Measurements from ENCODE around the gene UNC45B.
A peak's percentile ranks its signal among the peaks of the same experiment; 100 is the strongest.
"Not testable (repeated sequence)": the region's sequence is repeated elsewhere in the genome, so short reads cannot be mapped to it uniquely, and the experiment has no call there.

UNC45B gene

GRCh38 chr17:35192708-35193107 is 45.1 kb downstream of the UNC45B start:
- Histone ChIP-seq H3K9me3 (ENCODE audit: control extremely low read depth in 1 of 5, control insufficient read depth in 4 of 5, insufficient read depth in 2 of 5, low read depth in 1 of 5, low read length in 4 of 5) (peaks cover 0 to 6% (median 5%) of the 10 kb centered on the region in 5 experiments), H3K4me1 (ENCODE audit: control extremely low read depth in 1 of 4, control insufficient read depth in 4 of 4, insufficient read depth in 4 of 4, low read length in 3 of 4) (no peaks in the 10 kb centered on the region), H3K27me3 (replicated peaks in 2 of 5; ENCODE audit: control insufficient read depth in 4 of 5, insufficient read depth in 5 of 5, low read length in 4 of 5) (peaks cover 0 to 17% (median 2%) of the 10 kb centered on the region in 5 experiments), H3K27ac (ENCODE audit: insufficient read depth in 1 of 2, low read depth in 1 of 2, low read length in 2 of 2, poor library complexity in 1 of 2, severe bottlenecking in 2 of 2) (no peak overlapping the region), H3K4me3 (ENCODE audit: control insufficient read depth in 1 of 7, extremely low read depth in 1 of 7, insufficient read depth in 4 of 7, low read depth in 2 of 7, low read length in 6 of 7) (no peak overlapping the region), H3K36me3 (ENCODE audit: control insufficient read depth in 4 of 4, insufficient read depth in 4 of 4, low read length in 3 of 4) (no peaks in the 10 kb centered on the region)
- POLR2A ChIA-PET, result no interaction called here
- CTCF ChIA-PET, result no interaction called here
- 100% methylated on average over 2 of the region's 8 CpGs for WGBS (ENCODE audit: insufficient coverage)
- no peak for DNase-seq

DNA sequence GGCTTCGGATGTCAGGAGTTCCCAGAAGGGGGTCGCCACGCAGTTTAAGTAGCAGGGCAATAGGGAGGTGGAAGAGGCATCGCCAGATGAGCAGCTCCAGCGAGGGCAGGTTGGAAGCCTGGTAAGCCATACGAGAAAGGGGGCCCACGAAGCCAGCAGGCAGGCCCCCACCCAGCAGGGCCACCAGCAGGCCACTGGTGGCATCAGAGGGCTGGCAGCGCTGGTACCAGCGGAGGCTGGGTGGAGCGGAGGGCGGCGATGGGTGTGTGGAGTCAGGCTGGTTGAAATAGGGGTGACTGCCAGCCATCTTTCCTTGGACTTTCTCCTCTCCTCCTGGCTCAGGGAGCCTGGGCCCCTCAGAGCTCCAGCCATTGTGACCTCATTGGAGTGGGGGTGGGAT is 46.4 kb downstream of the UNC45B start, which contains the start of gene SLC35G3:
Gene SLC35G3 (minus strand): TSS at position 393 of the 400 bp plus-strand sequence. CDS start 86 bp downstream, at position 307.
- H3K4me1 ChIP-seq (ENCODE audit: control extremely low read depth in 1 of 4, control insufficient read depth in 4 of 4, insufficient read depth in 4 of 4, low read length in 3 of 4); POLR2A ChIA-PET; DNase-seq; H3K36me3 ChIP-seq (ENCODE audit: control insufficient read depth in 4 of 4, insufficient read depth in 4 of 4, low read length in 3 of 4); CTCF ChIA-PET; H3K9me3 ChIP-seq (ENCODE audit: control extremely low read depth in 1 of 5, control insufficient read depth in 4 of 5, insufficient read depth in 2 of 5, low read depth in 1 of 5, low read length in 4 of 5); H3K27ac ChIP-seq (ENCODE audit: insufficient read depth in 1 of 2, low read depth in 1 of 2, low read length in 2 of 2, poor library complexity in 1 of 2, severe bottlenecking in 2 of 2); H3K4me3 ChIP-seq (ENCODE audit: control insufficient read depth in 1 of 7, extremely low read depth in 1 of 7, insufficient read depth in 4 of 7, low read depth in 2 of 7, low read length in 6 of 7): not testable (repeated sequence)
- peaks cover 0 to 17% (median 2%) of the 10 kb centered on the region in 5 experiments for H3K27me3 ChIP-seq (replicated peaks in 2 of 5; ENCODE audit: control insufficient read depth in 4 of 5, insufficient read depth in 5 of 5, low read length in 4 of 5)
- WGBS (ENCODE audit: insufficient coverage), result 100% methylated on average over 6 of the region's 12 CpGs

GRCh38 chr17:35195062-35195461 is 47.4 kb downstream of the UNC45B start:
- H3K4me1 ChIP-seq (ENCODE audit: control extremely low read depth in 1 of 4, control insufficient read depth in 4 of 4, insufficient read depth in 4 of 4, low read length in 3 of 4); POLR2A ChIA-PET; H3K36me3 ChIP-seq (ENCODE audit: control insufficient read depth in 4 of 4, insufficient read depth in 4 of 4, low read length in 3 of 4); H3K4me3 ChIP-seq (ENCODE audit: control insufficient read depth in 1 of 7, extremely low read depth in 1 of 7, insufficient read depth in 4 of 7, low read depth in 2 of 7, low read length in 6 of 7); H3K27ac ChIP-seq (ENCODE audit: insufficient read depth in 1 of 2, low read depth in 1 of 2, low read length in 2 of 2, poor library complexity in 1 of 2, severe bottlenecking in 2 of 2); DNase-seq; CTCF ChIA-PET; H3K9me3 ChIP-seq (ENCODE audit: control extremely low read depth in 1 of 5, control insufficient read depth in 4 of 5, insufficient read depth in 2 of 5, low read depth in 1 of 5, low read length in 4 of 5): not testable (repeated sequence)
- WGBS (ENCODE audit: insufficient coverage), result 98% methylated on average over 23 of the region's 31 CpGs
- peaks cover 0 to 17% (median 2%) of the 10 kb centered on the region in 5 experiments for H3K27me3 ChIP-seq (replicated peaks in 2 of 5; ENCODE audit: control insufficient read depth in 4 of 5, insufficient read depth in 5 of 5, low read length in 4 of 5)

DNA sequence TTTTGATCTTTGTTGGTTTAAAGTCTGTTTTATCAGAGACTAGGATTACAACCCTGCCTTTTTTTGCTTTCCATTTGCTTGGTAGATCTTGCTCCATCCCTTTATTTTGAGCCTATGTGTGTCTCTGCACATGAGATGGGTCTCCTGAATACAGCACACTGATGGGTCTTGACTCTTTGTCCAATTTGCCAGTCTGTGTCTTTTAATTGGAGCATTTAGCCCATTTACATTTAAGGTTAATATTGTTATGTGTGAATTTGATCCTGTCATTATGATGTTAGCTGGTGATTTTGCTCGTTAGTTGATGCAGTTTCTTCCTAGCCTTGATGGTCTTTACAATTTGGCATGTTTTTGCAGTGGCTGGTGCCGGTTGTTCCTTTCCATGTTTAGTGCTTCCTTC is 55.0 kb downstream of the UNC45B start:
- Histone ChIP-seq H3K27me3 (replicated peaks in 2 of 5; ENCODE audit: control insufficient read depth in 4 of 5, insufficient read depth in 5 of 5, low read length in 4 of 5) (peaks cover 0 to 37% (median 6%) of the 10 kb centered on the region in 5 experiments), H3K9me3 (ENCODE audit: control extremely low read depth in 1 of 5, control insufficient read depth in 4 of 5, insufficient read depth in 2 of 5, low read depth in 1 of 5, low read length in 4 of 5) (peaks cover 0 to 10% (median 4%) of the 10 kb centered on the region in 5 experiments)
- H3K4me1 ChIP-seq (ENCODE audit: control extremely low read depth in 1 of 4, control insufficient read depth in 4 of 4, insufficient read depth in 4 of 4, low read length in 3 of 4); H3K36me3 ChIP-seq (ENCODE audit: control insufficient read depth in 4 of 4, insufficient read depth in 4 of 4, low read length in 3 of 4); H3K4me3 ChIP-seq (ENCODE audit: control insufficient read depth in 1 of 7, extremely low read depth in 1 of 7, insufficient read depth in 4 of 7, low read depth in 2 of 7, low read length in 6 of 7); POLR2A ChIA-PET; DNase-seq; CTCF ChIA-PET; H3K27ac ChIP-seq (ENCODE audit: insufficient read depth in 1 of 2, low read depth in 1 of 2, low read length in 2 of 2, poor library complexity in 1 of 2, severe bottlenecking in 2 of 2): not testable (repeated sequence)
- no CpG with 5 or more reads among the region's 2 CpGs for WGBS (ENCODE audit: insufficient coverage)

DNA sequence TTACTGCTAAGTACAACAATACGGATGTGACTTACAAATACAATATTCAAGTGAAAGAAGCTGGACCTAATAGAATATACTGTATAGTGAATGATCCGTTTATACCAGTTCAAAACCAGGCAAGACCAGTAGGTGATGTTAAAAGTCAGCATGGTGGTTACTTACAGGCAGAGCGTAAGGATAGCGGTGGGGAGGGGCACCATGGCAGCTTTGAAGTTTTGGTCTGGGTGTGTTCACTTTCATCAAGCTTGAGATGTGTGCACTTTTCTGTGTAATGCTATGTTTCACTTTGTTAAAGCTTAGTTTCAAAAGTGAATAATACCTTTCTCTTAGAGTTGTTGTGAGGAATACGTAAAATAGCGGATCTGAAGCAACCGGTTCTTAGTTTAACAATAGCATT is 63.1 kb downstream of the UNC45B start:
- Histone ChIP-seq H3K4me1 (ENCODE audit: control extremely low read depth in 1 of 4, control insufficient read depth in 4 of 4, insufficient read depth in 4 of 4, low read length in 3 of 4) (peaks cover 14 to 22% (median 18%) of the 10 kb centered on the region in 4 experiments), H3K36me3 (ENCODE audit: control insufficient read depth in 4 of 4, insufficient read depth in 4 of 4, low read length in 3 of 4) (no peaks in the 10 kb centered on the region), H3K4me3 (ENCODE audit: control insufficient read depth in 1 of 7, extremely low read depth in 1 of 7, insufficient read depth in 4 of 7, low read depth in 2 of 7, low read length in 6 of 7) (no peak overlapping the region), H3K9me3 (ENCODE audit: control extremely low read depth in 1 of 5, control insufficient read depth in 4 of 5, insufficient read depth in 2 of 5, low read depth in 1 of 5, low read length in 4 of 5) (peaks cover 0 to 13% (median 6%) of the 10 kb centered on the region in 5 experiments), H3K27ac (ENCODE audit: insufficient read depth in 1 of 2, low read depth in 1 of 2, low read length in 2 of 2, poor library complexity in 1 of 2, severe bottlenecking in 2 of 2) (no peak overlapping the region), H3K27me3 (replicated peaks in 2 of 5; ENCODE audit: control insufficient read depth in 4 of 5, insufficient read depth in 5 of 5, low read length in 4 of 5) (peaks cover 5 to 80% (median 40%) of the 10 kb centered on the region in 5 experiments)
- POLR2A ChIA-PET, result no interaction called here
- DNase-seq, result no peak
- 100% methylated on average over 3 of the region's 7 CpGs for WGBS (ENCODE audit: insufficient coverage)
- CTCF ChIA-PET, result interaction anchor here (0.9 kb wide), 1 partner anchor 28 kb away, joined by 3 read pairs; no protein-coding TSS in a partner anchor

- Histone ChIP-seq H3K4me1 (ENCODE audit: control extremely low read depth in 1 of 4, control insufficient read depth in 4 of 4, insufficient read depth in 4 of 4, low read length in 3 of 4) (peaks cover 14 to 22% (median 18%) of the 10 kb centered on the region in 4 experiments), H3K36me3 (ENCODE audit: control insufficient read depth in 4 of 4, insufficient read depth in 4 of 4, low read length in 3 of 4) (no peaks in the 10 kb centered on the region), H3K27me3 (replicated peaks in 2 of 5; ENCODE audit: control insufficient read depth in 4 of 5, insufficient read depth in 5 of 5, low read length in 4 of 5) (peaks cover 5 to 78% (median 50%) of the 10 kb centered on the region in 5 experiments), H3K27ac (ENCODE audit: insufficient read depth in 1 of 2, low read depth in 1 of 2, low read length in 2 of 2, poor library complexity in 1 of 2, severe bottlenecking in 2 of 2) (no peak overlapping the region), H3K4me3 (ENCODE audit: control insufficient read depth in 1 of 7, extremely low read depth in 1 of 7, insufficient read depth in 4 of 7, low read depth in 2 of 7, low read length in 6 of 7) (no peak overlapping the region), H3K9me3 (ENCODE audit: control extremely low read depth in 1 of 5, control insufficient read depth in 4 of 5, insufficient read depth in 2 of 5, low read depth in 1 of 5, low read length in 4 of 5) (peaks cover 0 to 14% (median 6%) of the 10 kb centered on the region in 5 experiments)
- POLR2A ChIA-PET, result interaction anchor here (0.6 kb wide), 1 partner anchor 30 kb away, joined by 3 read pairs; no protein-coding TSS in a partner anchor
- CTCF ChIA-PET, result interaction anchor here (1.2 kb wide), 1 partner anchor 11 kb away, joined by 3 read pairs; no protein-coding TSS in a partner anchor
- peak in 1 of 3 donors; percentile 51 for DNase-seq
- WGBS (ENCODE audit: insufficient coverage), result 100% methylated on average over 3 of the region's 4 CpGs
Measured at GRCh38 chr17:35212668-35213067, 65.1 kb downstream of the UNC45B start.

- Histone ChIP-seq H3K36me3 (ENCODE audit: control insufficient read depth in 4 of 4, insufficient read depth in 4 of 4, low read length in 3 of 4) (no peaks in the 10 kb centered on the region), H3K4me3 (ENCODE audit: control insufficient read depth in 1 of 7, extremely low read depth in 1 of 7, insufficient read depth in 4 of 7, low read depth in 2 of 7, low read length in 6 of 7) (no peak overlapping the region), H3K27me3 (replicated peaks in 2 of 5; ENCODE audit: control insufficient read depth in 4 of 5, insufficient read depth in 5 of 5, low read length in 4 of 5) (peaks cover 3 to 80% (median 46%) of the 10 kb centered on the region in 5 experiments), H3K27ac (ENCODE audit: insufficient read depth in 1 of 2, low read depth in 1 of 2, low read length in 2 of 2, poor library complexity in 1 of 2, severe bottlenecking in 2 of 2) (no peak overlapping the region), H3K4me1 (ENCODE audit: control extremely low read depth in 1 of 4, control insufficient read depth in 4 of 4, insufficient read depth in 4 of 4, low read length in 3 of 4) (peaks cover 14 to 22% (median 18%) of the 10 kb centered on the region in 4 experiments), H3K9me3 (ENCODE audit: control extremely low read depth in 1 of 5, control insufficient read depth in 4 of 5, insufficient read depth in 2 of 5, low read depth in 1 of 5, low read length in 4 of 5) (peaks cover 0 to 14% (median 6%) of the 10 kb centered on the region in 5 experiments)
- no peak for DNase-seq
- WGBS (ENCODE audit: insufficient coverage), result 79% methylated on average over 2 of the region's 5 CpGs
- CTCF ChIA-PET, result interaction anchor here (1.0 to 1.2 kb wide), 2 partner anchors 10 to 73 kb away, joined by 3 to 4 read pairs; no protein-coding TSS in a partner anchor
- POLR2A ChIA-PET, result interaction anchor here (0.9 kb wide), 1 partner anchor 30 kb away, joined by 3 read pairs; the partner anchor contains the start of gene SLFN5
Measured at GRCh38 chr17:35213412-35213940, 65.9 kb downstream of the UNC45B start.

Measured in common myeloid progenitor, CD34-positive (primary cell).